Astrocyte of the cerebellum (primary cell): Measurements from ENCODE around the gene ZNF516.

ENCODE experiments used
- DNase-seq: peaks from one replicate; pipeline ENCODE4 v3.0.0-alpha.2; 2011; ENCODE audit warnings: low read depth
- H3K4me3 ChIP-seq: 2 replicates; pipeline ENCODE4 v1.5.1; 2011; ENCODE audit warnings: mild to moderate bottlenecking, low read depth, low read length, moderate library complexity
- CTCF ChIP-seq: IDR thresholded peaks from 2 replicates; pipeline ENCODE4 v1.5.1; 2012; ENCODE audit warnings: low read length, low read depth, moderate library complexity, mild to moderate bottlenecking; ENCODE audit errors: missing control alignments
- in situ Hi-C: cut with HindIII; loops from 2 replicates; pipeline ENCODE4 v1.10.0; 2017; ENCODE audit warnings: low sequenced_read_pairs

ZNF516 gene

GRCh38 chr18:76491473-76491775 lies 3.6 kb downstream of the ZNF516 start:
- H3K4me3 ChIP-seq = peak overlapping the region; percentile 83
- no peak for DNase-seq
- in situ Hi-C loops = no loop called here
- TF ChIP-seq CTCF = no peak

- no peak for TF ChIP-seq CTCF
- H3K4me3 ChIP-seq = peak overlapping the region; percentile 83
- in situ Hi-C loops = no loop called here
- no peak for DNase-seq
These were observed 4.2 kb downstream of the ZNF516 start for GRCh38 chr18:76490670-76491472.

GRCh38 chr18:76490033-76490432 lies 5.0 kb downstream of the ZNF516 start:
- in situ Hi-C loops = no loop called here
- TF ChIP-seq CTCF = no peak
- no peak for DNase-seq
- peak overlapping the region; percentile 83 for H3K4me3 ChIP-seq

GRCh38 chr18:76489081-76489480 lies 6.0 kb downstream of the ZNF516 start:
- no peak for DNase-seq
- in situ Hi-C loops = no loop called here
- TF ChIP-seq CTCF = no peak
- H3K4me3 ChIP-seq = no peak overlapping the region

GRCh38 chr18:76488190-76488589 lies 6.9 kb downstream of the ZNF516 start:
- TF ChIP-seq CTCF = no peak
- DNase-seq = no peak
- in situ Hi-C loops = no loop called here
- H3K4me3 ChIP-seq = no peak overlapping the region

- in situ Hi-C loops = no loop called here
- DNase-seq = no peak
- H3K4me3 ChIP-seq = no peak overlapping the region
- TF ChIP-seq CTCF = no peak
These were observed 7.3 kb downstream of the ZNF516 start for GRCh38 chr18:76487782-76488181.
